HG02852 (cell line): ENCODE results near the gene CCDC86.

Experiments used
- ATAC-seq: cut with Tn5 transposase; IDR thresholded peaks from one replicate; pipeline ENCODE4 v1.9.1; 2021; ENCODE audit warnings: mild to moderate bottlenecking, moderate library complexity; ENCODE audit not compliant: unreplicated experiment

The CCDC86 gene

GRCh38 chr11:60852117-60852981, 10.4 kb downstream of the CCDC86 start:
- ATAC-seq, result no peak

- no peak for ATAC-seq
Measured at GRCh38 chr11:60852982-60853950, 11.4 kb downstream of the CCDC86 start.

DNA sequence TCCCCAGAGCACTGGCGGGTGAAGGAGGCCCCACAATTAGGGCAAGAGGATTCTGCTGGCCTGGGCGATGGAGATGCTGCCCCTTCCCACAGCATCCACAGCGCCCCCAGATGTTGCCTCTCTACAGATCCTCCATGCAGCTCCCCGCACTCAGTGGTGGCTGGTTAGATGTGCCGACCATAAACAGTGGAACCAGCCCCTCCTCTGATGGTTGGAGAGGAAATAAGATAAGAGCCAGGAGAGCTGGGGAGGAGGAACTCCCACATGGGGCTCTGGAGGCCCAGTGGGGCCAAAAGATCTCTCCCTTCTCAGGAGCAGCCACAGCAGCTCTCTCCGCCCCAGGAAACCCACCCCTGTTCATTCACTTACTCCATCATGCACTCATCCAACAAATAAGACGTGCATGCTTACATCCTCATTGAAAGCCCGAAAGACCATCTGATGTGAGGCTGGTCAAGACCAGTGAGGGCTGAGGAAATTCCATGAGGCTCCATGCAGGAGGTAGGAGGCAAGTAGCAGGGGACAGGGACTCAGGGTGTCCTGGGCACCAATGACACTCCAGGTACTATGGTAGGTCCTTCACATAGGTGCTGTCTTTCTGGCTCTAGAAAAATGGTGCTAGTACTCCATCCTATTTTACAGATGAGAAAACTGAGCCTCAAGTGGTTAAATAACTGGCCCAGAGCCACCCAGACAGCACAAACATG, 12.4 kb downstream of the CCDC86 start:
- ATAC-seq, result no peak

DNA sequence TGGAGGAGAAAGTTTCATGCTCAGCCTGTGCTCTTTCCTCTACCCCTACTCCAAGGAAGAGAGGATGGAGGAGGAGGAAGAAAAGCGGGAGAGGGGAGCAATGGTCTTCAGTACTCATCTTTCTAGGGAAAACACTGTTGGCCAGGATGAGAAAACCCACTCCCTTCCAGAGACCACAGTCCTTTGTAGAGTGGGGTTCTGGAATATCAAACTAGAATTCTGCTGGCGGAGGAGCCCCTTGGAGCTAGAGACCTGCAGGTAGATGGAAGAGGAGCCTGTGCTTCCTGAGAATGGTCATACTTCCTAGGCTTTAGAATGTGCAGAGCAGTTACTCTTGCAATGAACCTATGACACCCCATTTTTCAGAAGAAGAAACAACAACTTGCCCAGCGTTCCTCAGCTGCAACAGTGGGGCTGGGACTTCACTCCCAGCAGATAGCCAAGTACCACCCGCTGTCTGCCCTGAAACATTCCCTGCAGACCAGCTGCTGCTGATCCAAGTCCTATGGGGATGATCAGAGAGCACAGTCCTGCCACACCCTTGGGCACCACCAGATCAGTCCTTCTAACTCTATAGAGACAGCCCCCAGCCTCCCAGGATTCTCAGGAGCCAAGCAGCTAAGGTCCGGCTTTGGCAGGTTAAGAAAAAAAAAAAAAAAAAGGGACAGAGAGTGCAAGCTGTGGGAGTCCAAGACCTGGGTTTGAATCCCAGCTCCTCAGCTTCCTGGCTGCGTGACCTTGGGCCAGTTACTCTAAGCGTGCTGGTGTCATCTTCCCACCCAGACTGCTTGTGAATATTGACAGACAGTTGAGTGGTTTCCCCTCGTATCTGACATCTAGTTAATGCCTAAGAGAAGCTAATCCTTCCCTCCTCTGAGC, 13.2 kb downstream of the CCDC86 start:
- no peak for ATAC-seq

DNA sequence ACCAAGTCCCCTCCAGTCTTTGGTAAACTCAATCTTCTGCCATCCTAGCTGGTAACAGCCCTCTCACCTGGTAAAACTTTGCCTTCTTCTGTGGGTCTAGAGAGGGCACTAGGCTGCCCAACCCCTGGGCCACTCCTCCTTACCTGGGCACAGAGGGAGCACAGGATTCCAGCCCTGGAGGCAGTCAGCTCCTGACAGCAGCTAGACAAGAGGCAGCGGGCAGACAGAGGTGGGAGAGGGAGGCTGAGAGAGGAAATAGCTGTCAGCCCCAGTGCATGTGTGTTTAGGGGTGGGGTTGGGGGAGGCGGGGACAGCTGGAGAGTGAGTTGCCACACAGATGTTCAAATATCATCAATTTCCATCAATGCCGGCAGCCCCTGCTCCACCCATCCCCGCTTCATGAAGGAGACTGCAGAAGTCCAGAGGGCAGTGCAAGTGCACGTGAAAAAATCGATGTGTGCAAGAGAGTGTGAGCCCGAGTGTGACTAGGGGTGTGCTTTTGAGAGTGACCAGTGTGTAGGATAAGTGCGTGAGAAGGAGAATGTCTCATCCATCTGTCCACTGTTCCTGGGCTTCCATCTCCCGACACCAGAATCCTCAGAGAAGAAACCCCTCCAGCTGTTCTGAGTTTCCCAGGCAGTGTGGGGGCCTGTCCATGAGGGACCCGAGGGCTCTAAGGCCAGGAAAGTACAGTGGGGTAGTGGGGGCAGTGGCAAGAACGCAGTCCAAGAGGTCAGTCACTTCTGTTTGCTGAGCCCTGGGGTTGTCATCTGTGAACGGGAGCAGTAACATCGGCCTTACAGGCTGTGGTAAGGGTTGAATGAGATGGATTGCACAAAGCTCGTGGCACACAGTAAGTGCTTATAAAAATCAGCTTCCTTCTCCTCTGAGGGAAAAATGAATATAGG, 14.1 kb downstream of the CCDC86 start, which contains the start of gene PTGDR2:
PTGDR2 (minus strand) TSS at position 225 of the 908 bp plus-strand sequence. CDS start 2,228 bp downstream, outside the sequence.
- no peak for ATAC-seq

GRCh38 chr11:60857378-60858232, 15.7 kb downstream of the CCDC86 start:
- ATAC-seq, result no peak

DNA sequence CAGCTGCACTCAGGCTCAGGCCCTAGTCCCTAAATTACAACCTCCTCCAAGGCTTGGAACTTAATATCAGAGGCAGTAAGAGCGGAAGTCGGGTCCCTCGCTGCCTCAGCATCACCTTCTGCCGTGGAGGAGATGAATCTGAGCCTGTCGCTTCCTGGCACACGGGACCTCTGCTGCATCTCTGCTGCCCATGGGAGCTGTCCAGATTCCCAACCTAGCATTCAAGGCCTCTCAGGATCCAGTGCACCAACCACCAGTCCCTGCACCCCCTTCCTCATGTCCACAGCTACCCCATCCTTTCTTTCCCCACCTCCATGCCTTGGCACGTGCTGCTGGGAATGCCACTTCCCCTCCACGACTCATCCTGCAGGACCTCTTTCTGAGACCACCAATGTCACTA, 16.3 kb downstream of the CCDC86 start:
- ATAC-seq, result no peak

GRCh38 chr11:60858731-60859464, 17.0 kb downstream of the CCDC86 start:
- ATAC-seq, result no peak

GRCh38 chr11:60859616-60860250, 17.8 kb downstream of the CCDC86 start:
- ATAC-seq, result no peak

- ATAC-seq, result no peak
Measured at GRCh38 chr11:60860943-60861342, 19.0 kb downstream of the CCDC86 start.

GRCh38 chr11:60862171-60862570, 20.3 kb downstream of the CCDC86 start:
- ATAC-seq, result no peak

- ATAC-seq, result no peak
Measured at GRCh38 chr11:60863550-60864521, 21.9 kb downstream of the CCDC86 start.

DNA sequence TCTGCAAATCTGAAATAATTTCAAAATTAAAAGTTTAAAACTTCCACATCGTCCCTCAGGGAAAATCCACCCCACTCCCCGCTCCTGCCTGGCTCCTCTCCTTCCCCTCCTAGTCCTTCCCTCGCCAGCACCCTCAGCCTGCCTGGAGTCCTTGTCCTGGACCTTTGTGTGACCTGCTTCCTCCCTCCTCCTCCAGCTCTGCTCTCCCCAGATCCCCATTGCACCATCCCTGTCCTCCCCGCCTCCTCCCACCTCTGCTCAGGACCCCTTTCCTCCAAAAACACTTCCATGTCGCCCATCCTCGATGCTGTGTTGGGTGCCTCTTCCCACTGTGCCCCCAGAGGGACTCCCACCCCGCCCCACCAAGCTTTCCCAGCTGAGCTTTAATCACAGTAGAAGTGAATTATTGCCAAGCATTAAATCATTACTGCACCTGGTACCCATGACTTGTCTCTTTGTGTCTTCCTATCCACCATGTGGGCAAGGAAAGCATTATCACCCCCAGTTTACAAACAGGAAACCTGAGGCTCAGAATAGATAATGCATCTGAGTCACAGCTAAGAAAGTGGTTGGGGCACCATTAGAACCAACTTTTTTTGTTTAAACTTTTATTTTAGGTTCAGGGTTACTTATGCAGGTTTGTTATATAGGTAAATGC, 23.1 kb downstream of the CCDC86 start:
- no peak for ATAC-seq

- ATAC-seq, result no peak
Measured at GRCh38 chr11:60866911-60867870, 25.3 kb downstream of the CCDC86 start, which contains the start of gene ZP1. TSS of gene ZP1 (plus strand) at chr11:60867542. CDS start at chr11:60867562, 20 bp downstream.
